ENCODE measurements around the gene AOPEP. TPM values are rescaled to one million over a fixed set of nuclear protein-coding genes. Genes with fewer than 3 reads are reported as not detected.

Gene AOPEP
- total and polyA plus RNA-seq, 2 of the 13 experiments (the other 11 are each of a cell fraction or from before 2014, with no cell fraction given) = 22.2 to 41.6 TPM

DNA sequence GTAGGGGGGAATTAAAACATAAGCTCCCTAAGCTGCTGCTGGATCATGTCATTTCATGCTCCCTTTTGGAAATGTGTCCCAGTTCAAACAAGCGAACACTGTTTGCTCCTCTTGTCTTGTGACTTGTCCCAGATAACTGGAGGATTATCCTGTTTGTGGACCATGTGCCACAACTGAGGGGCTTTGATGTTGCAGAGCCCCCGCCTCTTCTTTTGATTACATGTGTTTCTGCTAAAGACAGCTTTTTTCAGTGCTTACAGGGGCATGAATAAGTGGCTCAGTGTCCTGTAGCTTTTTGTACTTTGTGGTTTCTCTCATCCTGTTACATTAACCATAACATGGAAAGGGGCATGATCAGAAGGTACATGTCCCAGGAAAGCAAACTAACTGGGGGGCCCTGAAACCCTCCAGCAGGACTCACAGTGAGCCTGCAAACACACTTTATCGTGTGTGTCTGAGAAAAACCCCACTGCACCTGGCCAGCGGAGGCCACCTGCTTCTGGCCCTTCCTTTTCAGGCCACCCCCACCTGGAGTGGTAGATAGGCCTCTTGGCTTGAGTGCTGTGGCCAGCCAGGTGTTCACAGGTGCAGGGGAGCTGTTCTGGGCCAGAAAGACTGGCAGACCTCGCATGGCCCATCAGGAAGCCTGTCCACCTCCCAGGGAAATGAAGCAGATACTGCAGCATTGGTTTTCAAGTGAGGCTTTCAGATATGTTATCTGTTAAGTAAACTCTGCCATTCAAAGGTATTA is 305.4 kb downstream of the AOPEP start (continued):
- no peak for TF ChIP-seq GABPA (IDR thresholded peaks at IDR 0.05; ENCODE audit: low read depth, low read length)
- no peak for TF ChIP-seq GABPA (CRISPR knock-in tag; IDR thresholded peaks at IDR 0.05; ENCODE audit: low read depth)
- no peak for TF ChIP-seq REL (CRISPR knock-in tag; conservative IDR thresholded peaks at IDR 0.05)
- TF ChIP-seq ZBTB7B (CRISPR knock-in tag; IDR thresholded peaks at IDR 0.05) = peak; percentile 93
- TF ChIP-seq ATF1 (CRISPR knock-in tag; IDR thresholded peaks at IDR 0.05) = peak; percentile 37; the same call in 1 of the 2 replicates
- TF ChIP-seq ESRRA (CRISPR knock-in tag; IDR thresholded peaks at IDR 0.05; ENCODE audit: low read depth) = no peak
- TF ChIP-seq SUZ12 (IDR thresholded peaks at IDR 0.05; ENCODE audit: low read depth, low read length) = no peak
- TF ChIP-seq SMAD9 (CRISPR knock-in tag; IDR thresholded peaks at IDR 0.05) = no peak
- no peak for TF ChIP-seq ZNF10 (CRISPR knock-in tag; IDR thresholded peaks at IDR 0.05; ENCODE audit: borderline replicate concordance, low read depth)
- peak; percentile 80 for TF ChIP-seq MED13 (CRISPR knock-in tag; IDR thresholded peaks at IDR 0.05)
- TF ChIP-seq, protein P1, sequence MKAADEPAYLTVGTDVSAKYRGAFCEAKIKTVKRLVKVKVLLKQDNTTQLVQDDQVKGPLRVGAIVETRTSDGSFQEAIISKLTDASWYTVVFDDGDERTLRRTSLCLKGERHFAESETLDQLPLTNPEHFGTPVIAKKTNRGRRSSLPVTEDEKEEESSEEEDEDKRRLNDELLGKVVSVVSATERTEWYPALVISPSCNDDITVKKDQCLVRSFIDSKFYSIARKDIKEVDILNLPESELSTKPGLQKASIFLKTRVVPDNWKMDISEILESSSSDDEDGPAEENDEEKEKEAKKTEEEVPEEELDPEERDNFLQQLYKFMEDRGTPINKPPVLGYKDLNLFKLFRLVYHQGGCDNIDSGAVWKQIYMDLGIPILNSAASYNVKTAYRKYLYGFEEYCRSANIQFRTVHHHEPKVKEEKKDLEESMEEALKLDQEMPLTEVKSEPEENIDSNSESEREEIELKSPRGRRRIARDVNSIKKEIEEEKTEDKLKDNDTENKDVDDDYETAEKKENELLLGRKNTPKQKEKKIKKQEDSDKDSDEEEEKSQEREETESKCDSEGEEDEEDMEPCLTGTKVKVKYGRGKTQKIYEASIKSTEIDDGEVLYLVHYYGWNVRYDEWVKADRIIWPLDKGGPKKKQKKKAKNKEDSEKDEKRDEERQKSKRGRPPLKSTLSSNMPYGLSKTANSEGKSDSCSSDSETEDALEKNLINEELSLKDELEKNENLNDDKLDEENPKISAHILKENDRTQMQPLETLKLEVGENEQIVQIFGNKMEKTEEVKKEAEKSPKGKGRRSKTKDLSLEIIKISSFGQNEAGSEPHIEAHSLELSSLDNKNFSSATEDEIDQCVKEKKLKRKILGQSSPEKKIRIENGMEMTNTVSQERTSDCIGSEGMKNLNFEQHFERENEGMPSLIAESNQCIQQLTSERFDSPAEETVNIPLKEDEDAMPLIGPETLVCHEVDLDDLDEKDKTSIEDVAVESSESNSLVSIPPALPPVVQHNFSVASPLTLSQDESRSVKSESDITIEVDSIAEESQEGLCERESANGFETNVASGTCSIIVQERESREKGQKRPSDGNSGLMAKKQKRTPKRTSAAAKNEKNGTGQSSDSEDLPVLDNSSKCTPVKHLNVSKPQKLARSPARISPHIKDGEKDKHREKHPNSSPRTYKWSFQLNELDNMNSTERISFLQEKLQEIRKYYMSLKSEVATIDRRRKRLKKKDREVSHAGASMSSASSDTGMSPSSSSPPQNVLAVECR (CRISPR knock-in tag; IDR thresholded peaks at IDR 0.05; ENCODE audit: borderline replicate concordance) = peak; percentile 50; the same call in 1 of the 2 replicates
- TF ChIP-seq ZNF33B (CRISPR knock-in tag; IDR thresholded peaks at IDR 0.05) = no peak
- TF ChIP-seq, protein P2, sequence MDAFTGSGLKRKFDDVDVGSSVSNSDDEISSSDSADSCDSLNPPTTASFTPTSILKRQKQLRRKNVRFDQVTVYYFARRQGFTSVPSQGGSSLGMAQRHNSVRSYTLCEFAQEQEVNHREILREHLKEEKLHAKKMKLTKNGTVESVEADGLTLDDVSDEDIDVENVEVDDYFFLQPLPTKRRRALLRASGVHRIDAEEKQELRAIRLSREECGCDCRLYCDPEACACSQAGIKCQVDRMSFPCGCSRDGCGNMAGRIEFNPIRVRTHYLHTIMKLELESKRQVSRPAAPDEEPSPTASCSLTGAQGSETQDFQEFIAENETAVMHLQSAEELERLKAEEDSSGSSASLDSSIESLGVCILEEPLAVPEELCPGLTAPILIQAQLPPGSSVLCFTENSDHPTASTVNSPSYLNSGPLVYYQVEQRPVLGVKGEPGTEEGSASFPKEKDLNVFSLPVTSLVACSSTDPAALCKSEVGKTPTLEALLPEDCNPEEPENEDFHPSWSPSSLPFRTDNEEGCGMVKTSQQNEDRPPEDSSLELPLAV (CRISPR knock-in tag; conservative IDR thresholded peaks at IDR 0.05; ENCODE audit: low read depth) = no peak
- TF ChIP-seq SOX5 (CRISPR knock-in tag; IDR thresholded peaks at IDR 0.05; ENCODE audit: borderline replicate concordance) = peak; percentile 91
- no peak for TF ChIP-seq ZBTB1 (CRISPR knock-in tag; IDR thresholded peaks at IDR 0.05; ENCODE audit: borderline replicate concordance)
- TF ChIP-seq ZNF572 (CRISPR knock-in tag; IDR thresholded peaks at IDR 0.05) = no peak
- TF ChIP-seq THYN1 (CRISPR knock-in tag; IDR thresholded peaks at IDR 0.05; ENCODE audit: borderline replicate concordance, low read depth) = no peak
- no peak for TF ChIP-seq ZSCAN12 (CRISPR knock-in tag; IDR thresholded peaks at IDR 0.05)
- no peak for TF ChIP-seq CBX5 (CRISPR knock-in tag; IDR thresholded peaks at IDR 0.05; ENCODE audit: borderline replicate concordance)
- no peak for TF ChIP-seq SMAD1 (CRISPR knock-in tag; IDR thresholded peaks at IDR 0.05; ENCODE audit: borderline replicate concordance, low read depth)
- TF ChIP-seq SETDB1 (CRISPR knock-in tag; IDR thresholded peaks at IDR 0.05; ENCODE audit: borderline replicate concordance) = no peak
- TF ChIP-seq, protein P3, sequence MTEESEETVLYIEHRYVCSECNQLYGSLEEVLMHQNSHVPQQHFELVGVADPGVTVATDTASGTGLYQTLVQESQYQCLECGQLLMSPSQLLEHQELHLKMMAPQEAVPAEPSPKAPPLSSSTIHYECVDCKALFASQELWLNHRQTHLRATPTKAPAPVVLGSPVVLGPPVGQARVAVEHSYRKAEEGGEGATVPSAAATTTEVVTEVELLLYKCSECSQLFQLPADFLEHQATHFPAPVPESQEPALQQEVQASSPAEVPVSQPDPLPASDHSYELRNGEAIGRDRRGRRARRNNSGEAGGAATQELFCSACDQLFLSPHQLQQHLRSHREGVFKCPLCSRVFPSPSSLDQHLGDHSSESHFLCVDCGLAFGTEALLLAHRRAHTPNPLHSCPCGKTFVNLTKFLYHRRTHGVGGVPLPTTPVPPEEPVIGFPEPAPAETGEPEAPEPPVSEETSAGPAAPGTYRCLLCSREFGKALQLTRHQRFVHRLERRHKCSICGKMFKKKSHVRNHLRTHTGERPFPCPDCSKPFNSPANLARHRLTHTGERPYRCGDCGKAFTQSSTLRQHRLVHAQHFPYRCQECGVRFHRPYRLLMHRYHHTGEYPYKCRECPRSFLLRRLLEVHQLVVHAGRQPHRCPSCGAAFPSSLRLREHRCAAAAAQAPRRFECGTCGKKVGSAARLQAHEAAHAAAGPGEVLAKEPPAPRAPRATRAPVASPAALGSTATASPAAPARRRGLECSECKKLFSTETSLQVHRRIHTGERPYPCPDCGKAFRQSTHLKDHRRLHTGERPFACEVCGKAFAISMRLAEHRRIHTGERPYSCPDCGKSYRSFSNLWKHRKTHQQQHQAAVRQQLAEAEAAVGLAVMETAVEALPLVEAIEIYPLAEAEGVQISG (CRISPR knock-in tag; IDR thresholded peaks at IDR 0.05) = peak; percentile 55
- peak; percentile 66; the same call in 1 of the 2 replicates for TF ChIP-seq SALL2 (CRISPR knock-in tag; IDR thresholded peaks at IDR 0.05)
